Pancreas (tissue), 10 donors: Measurements from ENCODE around the gene KIF16B. TPM values are rescaled to one million over a fixed set of nuclear protein-coding genes. Genes with fewer than 3 reads are reported as not detected.
A peak's percentile ranks its signal among the peaks of the same experiment; 100 is the strongest.
"Not testable (repeated sequence)": the region's sequence is repeated elsewhere in the genome, so short reads cannot be mapped to it uniquely, and the experiment has no call there.

Source experiments
- ATAC-seq, 4 donors: fragments of 200-7000 bp; cut with Tn5 transposase; one replicate each; pipeline versions ENCODE4 v1.8.0 to v1.9.1; 2020; ENCODE audit warnings: mild to moderate bottlenecking in 4 of 4, moderate library complexity in 4 of 4
- DNase-seq, 6 donors: peaks; one replicate each; pipeline ENCODE4 v3.0.0-alpha.2; 2020
- FAIRE-seq: peaks from 2 replicates; lab custom pipeline; 2012; peaks lifted over from hg19 to GRCh38; lab: Jason Lieb, UNC
- H3K27ac ChIP-seq, 4 donors: fragments of 200-600 bp; sonication (generic); 1 replicate in 3 of 4; 2 replicates in 1 of 4; pipeline versions ENCODE4 v1.5.0 to v1.8.0; 2020
- H3K27me3 ChIP-seq, 4 donors: fragments of 200-600 bp; one replicate each; pipeline ENCODE4 v1.8.0; 2021
- H3K36me3 ChIP-seq, 3 donors: fragments of 200-600 bp; sonication (generic) in 1 of 3; one replicate each; pipeline versions ENCODE4 v1.5.0 to v1.8.0; 2020 to 2021
- H3K4me1 ChIP-seq, 3 donors: fragments of 200-600 bp; one replicate each; pipeline ENCODE4 v1.8.0; 2021
- H3K4me3 ChIP-seq, 4 donors: fragments of 200-600 bp; sonication (generic) in 2 of 4; one replicate each; pipeline versions ENCODE4 v1.5.0 to v1.8.0; 2020 to 2021
- H3K9me3 ChIP-seq, 4 donors: fragments of 200-600 bp; one replicate each; pipeline ENCODE4 v1.8.0; 2021
- CTCF ChIP-seq, 4 donors: fragments of 200-600 bp; sonication (generic) in 3 of 4; IDR thresholded peaks; one replicate each; pipeline versions ENCODE4 v1.5.0 to v1.8.0; 2021; ENCODE audit warnings: antibody characterized with exemption in 4 of 4
- WGBS, 2 donors: extraction: QIAGEN DNeasy Blood & Tissue Kit; methylation state at CpG; one replicate each; pipeline ENCODE4 v1.1.7; 2013; 5-methylcytosine and 5-hydroxymethylcytosine counted together
- intact Hi-C, 3 donors: fragments of 100-400 bp; cut with DNase I; formaldehyde crosslinking; loops; one replicate each; pipeline versions ENCODE4 v1.11.1 to v1.14.2; 2022
- polyA plus RNA-seq, 2 donors: library from polyadenylated mRNA; stranded (reverse); fragments of 200-250 nt; gene quantifications; one replicate each; pipeline ENCODE4 v1.2.3, GENCODE V29; 2013
- total RNA-seq, 6 donors: library from RNA; stranded (reverse); fragmentation: NEBNext Ultra II Directional in 4 of 6; extraction: Animal tissue kit (Norgen Biotek cat#: 25700) in 4 of 6; gene quantifications; one replicate each; pipeline versions ENCODE4 v1.2.1 to v1.2.4, GENCODE V29; 2021 to 2023
- donor health status: healthy with polysubstance abuse.
- donor health status: DM: no; HTN: no; CAD: no; lungs with moderate emphysema.
- donor health status: DM: no; HTN: no; CAD: no.
- donor health status: control.
- donor health status: control.
- donor health status: Bipolar disorder and iron deficiency.
- donor health status: DM: yes; HTN: yes; CAD: no.
- donor health status: DM: no; HTN: no; CAD: no.
- donor health status: DM: no; HTN: no; CAD: no.
- donor health status: DM: yes; HTN: yes; CAD: no.

Gene KIF16B
- total and polyA plus RNA-seq, 8 donors, result 4.4 to 12.2 (median 7.3) TPM

GRCh38 chr20:16527438-16527837 is 45.8 kb downstream of the KIF16B start:
- TF ChIP-seq CTCF (IDR thresholded peaks at IDR 0.05), result no peak
- ATAC-seq (no peak), DNase-seq (no peak), FAIRE-seq (no peak)
- Histone ChIP-seq H3K9me3 (no peaks in the 10 kb centered on the region), H3K4me1 (peaks cover 0 to 3% (median 0%) of the 10 kb centered on the region in 3 donors), H3K27ac (peak overlapping the region in 1 of 4 donors; percentile 57), H3K4me3 (no peak overlapping the region), H3K36me3 (no peaks in the 10 kb centered on the region), H3K27me3 (no peaks in the 10 kb centered on the region)
- 98 to 99% methylated on average over 3 of the region's 3 CpGs for WGBS, 2 donors
- intact Hi-C loops, result no loop called here

- DNase-seq (no peak), FAIRE-seq (no peak), ATAC-seq (no peak)
- Histone ChIP-seq H3K9me3 (no peaks in the 10 kb centered on the region), H3K4me3 (no peak overlapping the region), H3K27ac (no peak overlapping the region), H3K27me3 (no peaks in the 10 kb centered on the region), H3K4me1 (peaks cover 0 to 3% (median 0%) of the 10 kb centered on the region in 3 donors), H3K36me3 (no peaks in the 10 kb centered on the region)
- 92 to 97% methylated on average over 9 of the region's 9 CpGs for WGBS, 2 donors
- TF ChIP-seq CTCF (IDR thresholded peaks at IDR 0.05), result no peak
- intact Hi-C loops, result no loop called here
Measured at GRCh38 chr20:16526433-16527380, 46.5 kb downstream of the KIF16B start.

GRCh38 chr20:16522651-16523050 is 50.6 kb downstream of the KIF16B start:
- H3K27me3 ChIP-seq, H3K27ac ChIP-seq, H3K36me3 ChIP-seq, H3K4me1 ChIP-seq, DNase-seq, H3K9me3 ChIP-seq, intact Hi-C loops, H3K4me3 ChIP-seq, ATAC-seq, FAIRE-seq: not testable (repeated sequence)
- WGBS, 2 donors, result 93 to 97% methylated on average over 5 of the region's 5 CpGs

GRCh38 chr20:16520154-16520553 is 53.1 kb downstream of the KIF16B start:
- no peak for TF ChIP-seq CTCF (IDR thresholded peaks at IDR 0.05)
- no peak overlapping the region for H3K4me3 ChIP-seq
- no peaks in the 10 kb centered on the region for H3K27me3 ChIP-seq
- H3K27ac ChIP-seq, result no peak overlapping the region
- H3K36me3 ChIP-seq, result no peaks in the 10 kb centered on the region
- DNase-seq (no peak), FAIRE-seq (no peak), ATAC-seq (no peak)
- intact Hi-C loops, result no loop called here
- 88 to 97% methylated on average over 5 of the region's 5 CpGs for WGBS, 2 donors
- no peaks in the 10 kb centered on the region for H3K9me3 ChIP-seq
- no peaks in the 10 kb centered on the region for H3K4me1 ChIP-seq

GRCh38 chr20:16519673-16520072 is 53.6 kb downstream of the KIF16B start:
- H3K36me3 ChIP-seq, H3K27ac ChIP-seq, DNase-seq, ATAC-seq, H3K27me3 ChIP-seq, H3K4me1 ChIP-seq, H3K4me3 ChIP-seq, FAIRE-seq, H3K9me3 ChIP-seq: not testable (repeated sequence)
- intact Hi-C loops, result loop anchor here in 1 of 3 donors (5.0 kb wide), 1 partner anchor 243 kb away; no protein-coding TSS in a partner anchor
- WGBS, 2 donors, result 89 to 94% methylated on average over 8 of the region's 8 CpGs

GRCh38 chr20:16518784-16519084 is 54.5 kb downstream of the KIF16B start:
- Histone ChIP-seq H3K27me3 (no peaks in the 10 kb centered on the region), H3K9me3 (no peaks in the 10 kb centered on the region), H3K27ac (no peak overlapping the region), H3K4me3 (no peak overlapping the region), H3K4me1 (no peaks in the 10 kb centered on the region), H3K36me3 (no peaks in the 10 kb centered on the region)
- ATAC-seq, result no peak
- no peak for FAIRE-seq
- 83 to 93% methylated on average over 4 of the region's 4 CpGs for WGBS, 2 donors
- no peak for DNase-seq
- no peak for TF ChIP-seq CTCF (IDR thresholded peaks at IDR 0.05)
- intact Hi-C loops, result loop anchor here in 1 of 3 donors (5.0 kb wide), 1 partner anchor 244 kb away; no protein-coding TSS in a partner anchor
